ENCODE measurements around the gene CAMK1D.
A peak's percentile ranks its signal among the peaks of the same experiment; 100 is the strongest.

CAMK1D gene

GRCh38 chr10:12500381-12501303 is 151.3 kb downstream of the CAMK1D start:
- in situ Hi-C loops (cut with HindIII; ENCODE audit: low pct_ligation_motif_present, low pct_unique_long_range_greater_than_20kb, low sequenced_read_pairs) = no loop called here
- DNase-seq = no peak

- in situ Hi-C loops (cut with HindIII; ENCODE audit: low pct_ligation_motif_present, low pct_unique_long_range_greater_than_20kb, low sequenced_read_pairs) = no loop called here
- no peak for DNase-seq
Measured at GRCh38 chr10:12501324-12501723, 152.0 kb downstream of the CAMK1D start.

- in situ Hi-C loops (cut with HindIII; ENCODE audit: low pct_ligation_motif_present, low pct_unique_long_range_greater_than_20kb, low sequenced_read_pairs) = no loop called here
- no peak for DNase-seq
Measured at GRCh38 chr10:12501841-12502525, 152.6 kb downstream of the CAMK1D start.

GRCh38 chr10:12502526-12503274 is 153.4 kb downstream of the CAMK1D start:
- DNase-seq = no peak
- in situ Hi-C loops (cut with HindIII; ENCODE audit: low pct_ligation_motif_present, low pct_unique_long_range_greater_than_20kb, low sequenced_read_pairs) = no loop called here

GRCh38 chr10:12503311-12503710 is 154.0 kb downstream of the CAMK1D start:
- in situ Hi-C loops (cut with HindIII; ENCODE audit: low pct_ligation_motif_present, low pct_unique_long_range_greater_than_20kb, low sequenced_read_pairs) = no loop called here
- no peak for DNase-seq

- in situ Hi-C loops (cut with HindIII; ENCODE audit: low pct_ligation_motif_present, low pct_unique_long_range_greater_than_20kb, low sequenced_read_pairs) = no loop called here
- DNase-seq = no peak
Measured at GRCh38 chr10:12504176-12504575, 154.8 kb downstream of the CAMK1D start.

GRCh38 chr10:12504628-12505027 is 155.3 kb downstream of the CAMK1D start:
- DNase-seq = no peak
- in situ Hi-C loops (cut with HindIII; ENCODE audit: low pct_ligation_motif_present, low pct_unique_long_range_greater_than_20kb, low sequenced_read_pairs) = no loop called here

GRCh38 chr10:12505683-12506082 is 156.3 kb downstream of the CAMK1D start:
- in situ Hi-C loops (cut with HindIII; ENCODE audit: low pct_ligation_motif_present, low pct_unique_long_range_greater_than_20kb, low sequenced_read_pairs) = no loop called here
- no peak for DNase-seq

GRCh38 chr10:12507165-12507850 is 158.0 kb downstream of the CAMK1D start:
- DNase-seq = no peak
- in situ Hi-C loops (cut with HindIII; ENCODE audit: low pct_ligation_motif_present, low pct_unique_long_range_greater_than_20kb, low sequenced_read_pairs) = no loop called here

GRCh38 chr10:12508165-12508564 is 158.8 kb downstream of the CAMK1D start:
- DNase-seq = no peak

GRCh38 chr10:12509016-12509793 is 159.9 kb downstream of the CAMK1D start:
- in situ Hi-C loops (cut with HindIII; ENCODE audit: low pct_ligation_motif_present, low pct_unique_long_range_greater_than_20kb, low sequenced_read_pairs) = no loop called here
- no peak for DNase-seq

More at GRCh38 chr10:12508165-12508564, 158.8 kb downstream of the CAMK1D start:
- in situ Hi-C loops (cut with HindIII; ENCODE audit: low pct_ligation_motif_present, low pct_unique_long_range_greater_than_20kb, low sequenced_read_pairs) = no loop called here

GRCh38 chr10:12509794-12510100 is 160.4 kb downstream of the CAMK1D start:
- no peak for DNase-seq
- in situ Hi-C loops (cut with HindIII; ENCODE audit: low pct_ligation_motif_present, low pct_unique_long_range_greater_than_20kb, low sequenced_read_pairs) = no loop called here

GRCh38 chr10:12510501-12510941 is 161.2 kb downstream of the CAMK1D start:
- peak; percentile 55 for DNase-seq
- in situ Hi-C loops (cut with HindIII; ENCODE audit: low pct_ligation_motif_present, low pct_unique_long_range_greater_than_20kb, low sequenced_read_pairs) = no loop called here

GRCh38 chr10:12510984-12511383 is 161.6 kb downstream of the CAMK1D start:
- in situ Hi-C loops (cut with HindIII; ENCODE audit: low pct_ligation_motif_present, low pct_unique_long_range_greater_than_20kb, low sequenced_read_pairs) = no loop called here
- no peak for DNase-seq

GRCh38 chr10:12511651-12512050 is 162.3 kb downstream of the CAMK1D start:
- no peak for DNase-seq
- in situ Hi-C loops (cut with HindIII; ENCODE audit: low pct_ligation_motif_present, low pct_unique_long_range_greater_than_20kb, low sequenced_read_pairs) = no loop called here

GRCh38 chr10:12512332-12513002 is 163.1 kb downstream of the CAMK1D start:
- in situ Hi-C loops (cut with HindIII; ENCODE audit: low pct_ligation_motif_present, low pct_unique_long_range_greater_than_20kb, low sequenced_read_pairs) = no loop called here
- DNase-seq = no peak

- in situ Hi-C loops (cut with HindIII; ENCODE audit: low pct_ligation_motif_present, low pct_unique_long_range_greater_than_20kb, low sequenced_read_pairs) = no loop called here
- no peak for DNase-seq
Measured at GRCh38 chr10:12513003-12513365, 163.6 kb downstream of the CAMK1D start.
